Right lobe of liver (tissue), 4 donors: ENCODE results near the gene PLVAP.

ENCODE experiments used
- POLR2A ChIP-seq: fragments of 450-650 bp; IDR thresholded peaks from one replicate; pipeline ENCODE4 v1.6.1; 2017; ENCODE audit warnings: antibody characterized with exemption, mild to moderate bottlenecking
- TF ChIP-seq, protein P1 (sequence below), 4 donors: fragments of 200-600 bp in 3 of 4; fragments of 450-650 bp in 1 of 4; IDR thresholded peaks; one replicate each; pipeline versions ENCODE4 v1.5.1 to v1.8.0; 2016 to 2022; ENCODE audit warnings: antibody characterized with exemption in 4 of 4, mild to moderate bottlenecking in 2 of 4
- donor health status: DM: no; HTN: no; CAD: no.
- donor health status: DM: no; HTN: no; CAD: no.
- donor health status: DM: no; HTN: yes; CAD: no.

- TF ChIP-seq, protein P1, sequence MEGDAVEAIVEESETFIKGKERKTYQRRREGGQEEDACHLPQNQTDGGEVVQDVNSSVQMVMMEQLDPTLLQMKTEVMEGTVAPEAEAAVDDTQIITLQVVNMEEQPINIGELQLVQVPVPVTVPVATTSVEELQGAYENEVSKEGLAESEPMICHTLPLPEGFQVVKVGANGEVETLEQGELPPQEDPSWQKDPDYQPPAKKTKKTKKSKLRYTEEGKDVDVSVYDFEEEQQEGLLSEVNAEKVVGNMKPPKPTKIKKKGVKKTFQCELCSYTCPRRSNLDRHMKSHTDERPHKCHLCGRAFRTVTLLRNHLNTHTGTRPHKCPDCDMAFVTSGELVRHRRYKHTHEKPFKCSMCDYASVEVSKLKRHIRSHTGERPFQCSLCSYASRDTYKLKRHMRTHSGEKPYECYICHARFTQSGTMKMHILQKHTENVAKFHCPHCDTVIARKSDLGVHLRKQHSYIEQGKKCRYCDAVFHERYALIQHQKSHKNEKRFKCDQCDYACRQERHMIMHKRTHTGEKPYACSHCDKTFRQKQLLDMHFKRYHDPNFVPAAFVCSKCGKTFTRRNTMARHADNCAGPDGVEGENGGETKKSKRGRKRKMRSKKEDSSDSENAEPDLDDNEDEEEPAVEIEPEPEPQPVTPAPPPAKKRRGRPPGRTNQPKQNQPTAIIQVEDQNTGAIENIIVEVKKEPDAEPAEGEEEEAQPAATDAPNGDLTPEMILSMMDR (IDR thresholded peaks at IDR 0.05) = no peak
- TF ChIP-seq POLR2A = no peak
Measured at GRCh38 chr19:17321655-17322489, 55.3 kb downstream of the PLVAP start.
